H9 (cell line): ENCODE results near the gene UFSP1. TPM values are rescaled to one million over a fixed set of nuclear protein-coding genes. Genes with fewer than 3 reads are reported as not detected.

Experiments used
- DNase-seq: peaks from one replicate; pipeline ENCODE4 v3.0.0-alpha.2; 2017
- H2AFZ ChIP-seq: one replicate; pipeline ENCODE4 v1.6.1; 2013; ENCODE audit warnings: mild to moderate bottlenecking, low read length, control low read depth, moderate library complexity
- H2AK5ac ChIP-seq: 2 replicates; pipeline ENCODE4 v1.6.1; 2013; ENCODE audit warnings: low read length, control low read depth, mixed read lengths; ENCODE audit not compliant: insufficient read length
- H2BK120ac ChIP-seq: one replicate; pipeline ENCODE4 v1.6.1; 2013; ENCODE audit warnings: low read depth, mild to moderate bottlenecking, low read length, control low read depth, inconsistent platforms; ENCODE audit not compliant: poor library complexity, severe bottlenecking
- H2BK12ac ChIP-seq: 2 replicates; pipeline ENCODE4 v1.6.1; 2013; ENCODE audit warnings: low read length, control low read depth, mixed read lengths, low read depth; ENCODE audit not compliant: insufficient read length
- H2BK15ac ChIP-seq: 2 replicates; pipeline ENCODE4 v1.6.1; 2013; ENCODE audit warnings: low read depth, low read length, control low read depth
- H2BK20ac ChIP-seq: one replicate; pipeline ENCODE4 v1.6.1; 2013; ENCODE audit warnings: low read depth, mild to moderate bottlenecking, low read length, control low read depth, inconsistent platforms; ENCODE audit not compliant: poor library complexity, severe bottlenecking
- H2BK5ac ChIP-seq: 2 replicates; pipeline ENCODE4 v1.6.1; 2013; ENCODE audit warnings: low read length, control low read depth, mixed read lengths; ENCODE audit not compliant: insufficient read length
- H3K14ac ChIP-seq: 2 replicates; pipeline ENCODE4 v1.6.1; 2013; ENCODE audit warnings: low read length, control low read depth; ENCODE audit not compliant: insufficient read depth
- H3K18ac ChIP-seq: 2 replicates; pipeline ENCODE4 v1.6.1; 2013; ENCODE audit warnings: low read depth, mild to moderate bottlenecking, mixed read lengths, low read length, control low read depth; ENCODE audit not compliant: insufficient read length
- H3K23ac ChIP-seq: 2 replicates; pipeline ENCODE4 v1.6.1; 2013; ENCODE audit warnings: low read length, control low read depth, mixed read lengths, low read depth; ENCODE audit not compliant: insufficient read length
- H3K23me2 ChIP-seq: 2 replicates; pipeline ENCODE4 v1.6.1; 2013; ENCODE audit warnings: low read depth, mild to moderate bottlenecking, mixed read lengths, low read length, control low read depth; ENCODE audit not compliant: insufficient read length, poor library complexity, severe bottlenecking
- H3K27ac ChIP-seq: 2 replicates; pipeline ENCODE4 v1.5.1; 2013; ENCODE audit warnings: low read length, control low read depth, mixed read lengths, low read depth; ENCODE audit not compliant: insufficient read length
- H3K27me3 ChIP-seq: 2 replicates; pipeline ENCODE4 v1.6.1; 2013; ENCODE audit warnings: low read length, control low read depth, inconsistent platforms; ENCODE audit not compliant: insufficient read depth
- H3K4ac ChIP-seq: 2 replicates; pipeline ENCODE4 v1.6.1; 2013; ENCODE audit warnings: low read depth, mild to moderate bottlenecking, control low read depth, inconsistent platforms, low read length, moderate library complexity
- H3K4me1 ChIP-seq: 2 replicates; pipeline ENCODE4 v1.6.1; 2013; ENCODE audit warnings: low read length, control low read depth, inconsistent platforms; ENCODE audit not compliant: insufficient read depth
- H3K4me2 ChIP-seq: 2 replicates; pipeline ENCODE4 v1.6.1; 2013; ENCODE audit warnings: low read length, control low read depth, mixed read lengths; ENCODE audit not compliant: insufficient read length, insufficient read depth
- H3K56ac ChIP-seq: 2 replicates; pipeline ENCODE4 v1.6.1; 2013; ENCODE audit warnings: low read depth, mild to moderate bottlenecking, mixed read lengths, low read length, control low read depth; ENCODE audit not compliant: insufficient read length
- H3K79me1 ChIP-seq: 2 replicates; pipeline ENCODE4 v1.6.1; 2013; ENCODE audit warnings: low read depth, mild to moderate bottlenecking, moderate library complexity, low read length, control low read depth, inconsistent platforms; ENCODE audit not compliant: insufficient read depth, poor library complexity, severe bottlenecking
- H3K79me2 ChIP-seq: 2 replicates; pipeline ENCODE4 v1.6.1; 2013; ENCODE audit warnings: low read length, control low read depth, inconsistent platforms; ENCODE audit not compliant: insufficient read depth
- H3K9ac ChIP-seq: 2 replicates; pipeline ENCODE4 v1.6.1; 2013; ENCODE audit warnings: low read length, control low read depth, mixed read lengths; ENCODE audit not compliant: insufficient read length; ENCODE audit errors: extremely low read depth
- H3K9me3 ChIP-seq: one replicate; pipeline ENCODE4 v1.6.1; 2013; ENCODE audit warnings: low read depth, low read length, inconsistent platforms; ENCODE audit not compliant: control insufficient read depth
- H3T11ph ChIP-seq: one replicate; pipeline ENCODE4 v1.6.1; 2013; ENCODE audit warnings: mild to moderate bottlenecking, low read length, control low read depth, inconsistent platforms
- H4K20me1 ChIP-seq: one replicate; pipeline ENCODE4 v1.6.1; 2013; ENCODE audit not compliant: control insufficient read depth, insufficient read length, insufficient read depth
- H4K5ac ChIP-seq: 2 replicates; pipeline ENCODE4 v1.6.1; 2013; ENCODE audit warnings: low read depth, mild to moderate bottlenecking, mixed read lengths, low read length, control low read depth; ENCODE audit not compliant: insufficient read length
- H4K8ac ChIP-seq: replicated peaks from 2 replicates; pipeline ENCODE4 v1.6.1; 2013; ENCODE audit warnings: low read length, control low read depth, mixed read lengths, low read depth; ENCODE audit not compliant: insufficient read length
- H4K91ac ChIP-seq: 2 replicates; pipeline ENCODE4 v1.6.1; 2013; ENCODE audit warnings: low read depth, mild to moderate bottlenecking, moderate library complexity, mixed read lengths, low read length, control low read depth; ENCODE audit not compliant: insufficient read length
- H3K27ac Mint-ChIP-seq, 3 experiments: 2 replicates in 2 of 3; 3 replicates in 1 of 3; pipeline ENCODE4 v1.8.0; 2020 to 2021; ENCODE audit warnings: mixed read lengths in 3 of 3, mild to moderate bottlenecking in 1 of 3, moderate library complexity in 1 of 3
- H3K27me3 Mint-ChIP-seq: 2 replicates; pipeline ENCODE4 v1.8.0; 2021; ENCODE audit warnings: low read depth, mild to moderate bottlenecking, moderate library complexity, mixed read lengths
- H3K36me3 Mint-ChIP-seq, 3 experiments: 2 replicates in 2 of 3; 3 replicates in 1 of 3; pipeline ENCODE4 v1.8.0; 2020 to 2021; ENCODE audit warnings: low read depth in 3 of 3, mixed read lengths in 3 of 3; ENCODE audit not compliant: insufficient read depth in 1 of 3
- H3K4me1 Mint-ChIP-seq, 2 experiments: 2 replicates each; pipeline ENCODE4 v1.8.0; 2020; ENCODE audit warnings: mixed read lengths in 2 of 2
- H3K4me3 Mint-ChIP-seq, 2 experiments: 2 replicates in 1 of 2; 3 replicates in 1 of 2; pipeline ENCODE4 v1.8.0; 2020 to 2021; ENCODE audit warnings: mild to moderate bottlenecking in 2 of 2, mixed read lengths in 2 of 2, moderate library complexity in 1 of 2
- H3K9me3 Mint-ChIP-seq, 2 experiments: 2 replicates in 1 of 2; 3 replicates in 1 of 2; pipeline ENCODE4 v1.8.0; 2020; ENCODE audit warnings: mild to moderate bottlenecking in 2 of 2, mixed read lengths in 2 of 2, moderate library complexity in 1 of 2
- whole genome bisulfite sequencing: extraction: QIAGEN DNeasy Blood & Tissue Kit; methylation state at CpG from one replicate; pipeline ENCODE4 v1.1.7; 2013; ENCODE audit warnings: missing lambda C conversion rate, low lambda C conversion rate, mixed read lengths; ENCODE audit not compliant: insufficient read length; ENCODE audit errors: extremely low coverage; 5-methylcytosine and 5-hydroxymethylcytosine counted together
- total RNA-seq: library from RNA; stranded (reverse); gene quantifications from 2 replicates; pipeline ENCODE4 v1.2.1, GENCODE V29; 2021
- TF ChIP-seq, protein P1 (sequence below): fragments of 200-600 bp; sonication (generic); conservative IDR thresholded peaks from 3 replicates; pipeline ENCODE4 v1.8.0; 2021; ENCODE audit warnings: antibody characterized with exemption, mild to moderate bottlenecking

Gene UFSP1
- total RNA-seq, 1 experiment from 2014 or later, result 4.3 TPM

DNA sequence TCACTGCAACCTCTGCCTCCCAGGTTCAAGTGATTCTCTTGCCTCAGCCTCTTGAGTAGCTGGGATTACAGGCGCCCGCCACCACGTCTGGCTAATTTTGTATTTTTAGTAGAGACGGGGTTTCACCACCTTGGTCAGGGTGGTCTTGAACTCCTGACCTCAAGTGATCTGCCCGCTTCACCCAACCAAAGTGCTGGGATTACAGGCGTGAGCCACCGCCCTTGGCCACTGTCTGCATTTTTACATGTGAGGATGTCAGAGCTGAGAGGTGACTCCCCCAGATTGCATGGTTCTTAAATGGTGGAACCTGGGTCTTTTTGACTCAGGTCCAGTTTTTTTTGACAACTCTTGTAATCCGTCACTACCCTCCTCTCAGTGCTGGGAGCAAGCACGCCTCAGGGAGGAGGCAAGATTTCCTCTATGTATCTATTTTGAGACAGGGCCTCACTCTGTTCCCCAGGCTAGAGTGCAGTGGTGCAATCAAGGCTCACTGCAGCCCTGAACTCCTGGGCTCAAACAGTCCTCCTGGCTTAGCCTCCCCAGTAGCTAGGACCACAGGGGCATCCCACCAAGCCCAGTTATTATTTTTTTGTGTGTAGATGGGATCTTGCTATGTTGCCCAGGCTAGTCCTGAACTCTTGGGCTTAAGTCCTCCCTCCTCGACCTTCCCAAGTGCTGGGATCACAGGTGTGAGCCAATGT lies 15.8 kb downstream of the UFSP1 start:
- Histone ChIP-seq H3K4me2 (peak overlapping the region; percentile 60), H3K27ac (no peak overlapping the region), H4K20me1 (no peaks in the 10 kb centered on the region), H3K56ac (no peak overlapping the region), H2BK12ac (no peak overlapping the region), H4K8ac (no peak overlapping the region), H2BK20ac (no peak overlapping the region), H3K4ac (no peak overlapping the region), H2BK120ac (no peak overlapping the region), H2BK15ac (no peak overlapping the region), H3K79me1 (no peaks in the 10 kb centered on the region), H2AK5ac (no peak overlapping the region), H3T11ph (no peak overlapping the region), H3K27me3 (no peaks in the 10 kb centered on the region), H3K4me1 (no peaks in the 10 kb centered on the region; the same call in 1 of the 2 replicates), H3K79me2 (peaks cover 25% of the 10 kb centered on the region; the same call in 1 of the 2 replicates), H3K9me3 (no peaks in the 10 kb centered on the region), H4K5ac (no peak overlapping the region), H4K91ac (no peak overlapping the region), H3K18ac (no peak overlapping the region), H3K23ac (no peak overlapping the region), H3K9ac (peak overlapping the region; percentile 90), H2AFZ (no peak overlapping the region), H2BK5ac (no peak overlapping the region), H3K23me2 (peaks cover 5% of the 10 kb centered on the region), H3K14ac (no peak overlapping the region)
- H3K4me1 Mint-ChIP-seq, result peaks cover 21 to 24% of the 10 kb centered on the region in 2 experiments
- no peak for DNase-seq
- H3K9me3 Mint-ChIP-seq, result no peaks in the 10 kb centered on the region
- peak overlapping the region; percentile 99 to 100 (median 99); a peak in 6 of 7 replicates for H3K27ac Mint-ChIP-seq
- H3K27me3 Mint-ChIP-seq, result no peaks in the 10 kb centered on the region
- no CpG with 5 or more reads among the region's 10 CpGs for WGBS
- H3K4me3 Mint-ChIP-seq, result peak overlapping the region; percentile 99
- TF ChIP-seq, protein P1, sequence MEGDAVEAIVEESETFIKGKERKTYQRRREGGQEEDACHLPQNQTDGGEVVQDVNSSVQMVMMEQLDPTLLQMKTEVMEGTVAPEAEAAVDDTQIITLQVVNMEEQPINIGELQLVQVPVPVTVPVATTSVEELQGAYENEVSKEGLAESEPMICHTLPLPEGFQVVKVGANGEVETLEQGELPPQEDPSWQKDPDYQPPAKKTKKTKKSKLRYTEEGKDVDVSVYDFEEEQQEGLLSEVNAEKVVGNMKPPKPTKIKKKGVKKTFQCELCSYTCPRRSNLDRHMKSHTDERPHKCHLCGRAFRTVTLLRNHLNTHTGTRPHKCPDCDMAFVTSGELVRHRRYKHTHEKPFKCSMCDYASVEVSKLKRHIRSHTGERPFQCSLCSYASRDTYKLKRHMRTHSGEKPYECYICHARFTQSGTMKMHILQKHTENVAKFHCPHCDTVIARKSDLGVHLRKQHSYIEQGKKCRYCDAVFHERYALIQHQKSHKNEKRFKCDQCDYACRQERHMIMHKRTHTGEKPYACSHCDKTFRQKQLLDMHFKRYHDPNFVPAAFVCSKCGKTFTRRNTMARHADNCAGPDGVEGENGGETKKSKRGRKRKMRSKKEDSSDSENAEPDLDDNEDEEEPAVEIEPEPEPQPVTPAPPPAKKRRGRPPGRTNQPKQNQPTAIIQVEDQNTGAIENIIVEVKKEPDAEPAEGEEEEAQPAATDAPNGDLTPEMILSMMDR, result no peak
- peaks cover 54 to 87% (median 83%) of the 10 kb centered on the region in 3 experiments for H3K36me3 Mint-ChIP-seq
